HG03442 (cell line): Measurements from ENCODE around the gene PTCHD1.

Experiments
- ATAC-seq: cut with Tn5 transposase; IDR thresholded peaks from one replicate; pipeline ENCODE4 v1.9.1; 2021; ENCODE audit warnings: mild to moderate bottlenecking, moderate library complexity; ENCODE audit not compliant: unreplicated experiment

Gene PTCHD1

DNA sequence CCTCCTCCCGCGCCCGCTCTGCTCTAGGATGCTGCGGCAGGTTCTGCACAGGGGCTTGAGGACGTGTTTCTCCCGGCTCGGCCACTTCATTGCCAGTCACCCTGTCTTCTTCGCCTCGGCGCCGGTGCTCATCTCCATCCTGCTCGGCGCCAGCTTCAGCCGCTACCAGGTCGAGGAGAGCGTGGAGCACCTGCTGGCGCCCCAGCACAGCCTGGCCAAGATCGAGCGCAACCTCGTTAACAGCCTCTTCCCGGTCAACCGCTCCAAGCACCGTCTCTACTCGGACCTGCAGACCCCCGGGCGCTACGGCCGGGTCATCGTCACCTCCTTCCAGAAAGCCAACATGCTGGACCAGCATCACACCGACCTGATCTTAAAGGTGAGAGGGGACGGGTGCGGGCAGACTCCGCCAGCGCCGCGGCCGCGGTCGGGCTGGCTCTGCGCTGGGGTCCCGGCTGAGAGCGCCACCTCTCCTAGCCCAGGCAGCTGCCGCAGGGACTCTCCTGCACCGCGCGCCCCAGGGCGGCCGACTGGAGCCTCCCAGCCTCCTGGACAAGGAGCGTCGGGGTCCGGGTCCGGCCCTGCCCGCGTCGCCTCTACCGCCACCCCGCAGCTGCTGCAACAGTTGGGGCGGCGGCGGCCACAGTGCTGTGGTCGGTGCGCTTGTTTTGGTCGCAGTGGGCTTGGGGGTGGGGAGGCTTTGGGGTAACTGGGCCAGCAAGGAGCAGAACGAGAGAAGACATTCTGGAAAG lies at the start of gene PTCHD1:
PTCHD1 (plus strand) TSS at position 2 of the 752 bp plus-strand sequence; CDS start at position 29, 27 bp downstream.
- ATAC-seq, result no peak

DNA sequence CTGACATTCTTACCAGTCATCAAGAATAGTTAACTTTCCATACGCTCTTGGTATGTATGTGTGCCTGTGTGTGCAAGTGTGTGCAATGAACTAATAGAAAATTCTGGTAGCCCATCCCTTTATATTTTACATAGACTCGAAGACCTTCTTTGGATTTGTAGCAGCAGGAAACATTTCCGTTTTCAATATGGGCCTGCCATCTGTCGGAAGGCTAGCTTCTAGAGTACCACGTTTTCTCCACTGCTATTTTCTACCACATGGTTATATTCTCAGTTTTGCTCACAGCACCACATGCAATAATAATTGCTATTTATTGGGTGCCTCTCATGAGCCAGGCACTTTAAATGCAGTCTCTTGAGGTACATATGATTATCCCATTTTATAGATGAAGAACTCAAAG lies 47.9 kb upstream of the PTCHD1 start:
- no peak for ATAC-seq

DNA sequence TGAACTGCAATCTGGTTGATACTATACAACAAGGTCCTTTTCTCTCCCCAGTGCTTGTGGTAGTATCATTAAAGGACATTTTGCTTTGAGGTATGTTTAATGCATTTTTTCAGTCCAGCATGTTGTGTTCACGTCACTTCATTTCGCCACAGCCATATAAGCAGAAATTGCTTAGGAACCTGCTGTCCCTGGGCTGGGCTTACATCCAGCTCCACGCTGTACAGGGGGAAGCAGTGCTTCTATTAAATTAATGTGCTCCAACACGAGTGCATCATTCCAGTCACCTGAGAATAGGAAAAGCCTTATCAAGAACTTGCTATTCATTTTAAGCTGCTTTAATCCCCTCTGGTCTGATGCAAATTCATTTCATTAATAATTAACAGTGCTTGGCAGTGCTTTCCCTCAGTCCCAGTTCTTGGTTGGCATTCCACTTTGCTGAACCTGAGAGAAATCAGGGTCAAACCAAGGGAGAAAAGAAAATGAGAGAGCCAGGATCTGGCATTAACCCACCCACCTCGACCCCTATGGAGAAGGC lies 47.4 kb upstream of the PTCHD1 start:
- no peak for ATAC-seq

DNA sequence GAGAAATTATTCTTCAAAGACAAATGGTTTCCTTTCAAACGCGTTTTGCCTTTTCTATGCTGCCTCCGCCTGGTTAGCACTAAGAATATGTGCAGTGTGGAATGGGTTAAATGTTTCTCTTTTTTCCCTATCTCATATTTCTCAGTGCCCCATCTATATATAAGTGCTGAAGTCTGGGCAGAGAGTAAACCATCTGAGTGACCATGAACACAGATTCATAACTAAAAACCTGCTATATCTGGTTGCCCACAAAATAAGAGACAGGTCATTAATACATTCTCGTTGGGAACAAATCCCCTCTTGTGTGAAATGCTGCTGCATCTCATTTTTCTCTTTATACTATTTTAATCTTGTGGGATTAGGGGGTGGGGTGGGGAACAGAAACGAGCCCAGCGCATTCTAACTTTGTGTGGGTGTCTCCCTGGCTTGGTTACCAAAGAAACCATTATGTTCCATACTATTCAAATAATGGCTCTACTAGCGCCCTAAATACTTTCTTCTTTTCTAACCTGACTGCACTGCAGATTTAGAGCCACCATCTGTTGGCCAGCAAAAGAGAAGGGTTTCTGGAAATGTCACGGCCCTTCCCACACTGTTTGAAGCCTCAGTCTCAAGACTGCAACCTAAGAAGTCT lies 42.2 kb upstream of the PTCHD1 start:
- no peak for ATAC-seq

DNA sequence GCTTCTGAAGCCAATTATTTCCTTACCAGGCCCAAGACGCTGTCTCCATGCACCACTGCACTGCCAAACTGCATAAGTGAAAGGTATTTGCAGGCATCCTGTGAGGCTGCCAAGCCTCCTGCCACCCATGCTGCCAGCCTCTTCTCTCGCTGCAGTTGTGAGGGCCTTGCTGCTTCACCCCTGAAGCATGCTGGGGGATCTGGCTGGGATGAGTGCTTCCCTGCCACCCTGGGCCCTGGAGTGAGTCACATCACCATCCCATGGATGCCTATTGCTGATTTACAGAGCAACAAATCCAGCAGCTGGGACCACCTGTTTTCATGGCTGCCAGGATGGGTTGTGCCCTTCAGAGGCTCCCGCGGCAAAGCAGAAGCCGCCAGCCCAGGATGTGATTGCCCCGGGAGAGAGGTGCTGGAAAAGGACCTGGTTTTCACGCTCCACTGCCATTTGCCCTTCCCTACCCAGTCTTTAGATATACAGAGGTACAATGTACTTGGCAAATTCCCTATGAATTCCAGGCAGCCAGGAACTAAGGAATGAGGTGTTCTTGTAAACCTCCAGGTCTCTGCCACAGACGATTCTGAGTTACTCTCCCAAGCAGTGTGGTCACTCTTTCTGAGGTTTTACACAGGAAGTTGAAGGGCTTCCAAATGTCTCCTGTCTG lies 41.5 kb upstream of the PTCHD1 start:
- no peak for ATAC-seq

DNA sequence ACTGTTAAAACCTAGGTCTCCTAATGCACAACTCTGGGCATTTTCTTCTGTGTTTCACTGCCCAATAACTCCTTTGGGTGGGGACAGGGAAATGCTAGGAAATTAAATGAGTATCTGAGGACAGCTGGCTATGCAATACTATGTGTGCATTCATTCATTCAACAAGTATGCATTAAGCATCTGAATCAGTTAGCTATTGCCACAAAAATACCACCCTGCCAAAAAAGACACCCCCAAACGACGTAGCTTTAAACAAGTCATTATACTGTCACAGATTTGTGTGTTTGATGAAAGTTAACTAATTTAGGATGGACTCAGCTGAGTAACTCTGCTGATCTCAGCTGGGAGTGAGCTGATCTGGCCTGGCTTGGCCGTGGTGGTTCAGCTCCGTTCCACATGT lies 29.8 kb upstream of the PTCHD1 start:
- no peak for ATAC-seq

DNA sequence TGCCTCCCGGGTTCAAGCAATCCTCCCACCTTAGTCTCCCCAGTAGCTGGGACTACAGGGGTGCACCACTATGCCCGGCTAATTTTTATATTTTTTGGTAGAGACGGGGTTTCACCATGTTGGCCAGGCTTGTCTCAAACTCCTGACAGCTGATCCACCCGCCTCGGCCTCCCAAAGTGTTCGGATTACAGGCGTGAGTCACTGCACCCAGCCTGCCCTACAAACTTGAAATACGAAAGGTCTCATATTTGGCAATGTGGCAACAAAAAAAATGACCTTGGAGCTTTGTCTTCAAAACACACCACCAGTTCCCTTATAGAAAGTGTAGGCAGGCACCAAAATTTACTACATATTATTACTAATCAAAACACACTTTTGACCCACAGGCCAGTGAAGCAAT lies 22.9 kb upstream of the PTCHD1 start:
- ATAC-seq, result no peak

DNA sequence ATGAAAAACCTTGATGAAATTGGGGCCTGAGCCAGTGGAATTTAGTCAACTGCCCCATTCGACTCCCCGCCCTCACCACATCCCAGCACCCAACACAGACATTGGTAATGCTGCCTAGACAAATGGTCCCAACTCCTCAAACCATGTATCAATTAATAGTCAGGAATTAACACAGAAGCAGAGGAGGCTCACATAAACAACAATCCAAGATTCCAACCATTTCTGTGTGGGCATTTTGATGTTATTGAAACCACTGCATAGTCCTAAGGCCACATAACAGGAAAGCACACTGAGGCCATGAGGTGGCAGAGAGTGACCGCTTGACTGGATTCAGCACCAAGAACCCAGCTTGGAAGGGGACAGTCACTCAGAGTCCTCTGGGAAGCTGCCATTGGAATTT lies 22.5 kb upstream of the PTCHD1 start:
- no peak for ATAC-seq

DNA sequence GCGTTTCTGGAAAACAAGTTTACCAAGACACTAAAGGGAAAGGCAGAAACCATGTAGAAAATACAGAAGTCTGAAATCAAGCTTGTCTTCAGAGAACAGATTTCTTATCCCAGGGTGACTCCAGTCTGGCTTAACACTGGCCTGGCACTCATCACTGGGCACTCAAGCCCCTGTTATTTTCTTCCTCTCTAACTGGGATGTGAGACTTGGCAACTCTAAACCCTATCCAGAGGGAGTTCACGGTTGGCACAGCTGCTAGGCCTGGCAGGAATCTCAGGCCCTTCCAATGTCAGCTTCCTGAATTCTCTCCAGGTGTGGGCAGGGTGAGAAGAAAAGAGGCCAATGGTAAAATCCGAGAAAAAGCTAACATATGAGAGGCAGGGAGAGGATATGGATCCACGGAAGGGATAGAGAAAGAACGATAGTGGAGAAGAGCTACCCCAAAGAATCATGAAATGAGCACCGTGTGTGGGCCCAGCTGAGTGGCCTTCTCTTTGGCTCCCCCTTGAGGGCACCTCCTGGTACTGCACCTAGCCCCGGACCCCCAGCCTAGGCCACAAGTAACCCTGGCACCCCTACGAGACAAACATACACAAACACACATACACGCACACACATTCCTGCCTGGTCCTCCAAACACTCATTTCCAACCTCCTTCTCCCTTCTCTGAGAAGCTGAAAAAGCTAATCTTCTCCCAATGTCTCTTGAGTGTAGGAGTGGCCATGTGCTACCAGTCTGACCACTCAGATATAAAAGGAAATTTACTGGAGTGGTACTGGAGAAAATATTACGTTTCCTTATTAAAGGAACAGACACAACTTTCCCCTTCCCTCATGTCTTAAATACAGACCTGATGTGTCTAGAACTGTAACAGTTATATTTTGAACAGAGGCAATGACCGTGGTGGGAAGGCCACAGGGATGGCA lies 16.6 kb upstream of the PTCHD1 start:
- ATAC-seq, result peak; percentile 74

DNA sequence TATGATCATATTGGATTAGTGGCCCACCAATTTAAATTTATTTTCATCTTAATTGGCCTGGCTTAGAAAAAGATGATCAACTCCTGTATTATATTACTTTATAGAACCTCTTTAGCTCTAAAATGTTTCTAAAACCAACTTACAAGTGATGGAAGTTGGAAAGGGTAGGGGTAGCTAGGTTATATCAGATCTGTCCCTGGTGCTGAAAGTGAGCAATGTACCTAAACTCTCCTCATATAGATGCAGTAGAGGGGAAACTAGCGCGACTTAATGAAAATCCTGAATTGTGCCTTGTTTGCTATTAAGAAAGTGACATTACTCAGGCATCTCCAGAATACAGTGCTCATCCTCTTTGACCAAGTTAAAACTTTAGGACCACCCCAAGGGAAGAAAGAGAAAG lies 7.5 kb upstream of the PTCHD1 start:
- ATAC-seq, result no peak

DNA sequence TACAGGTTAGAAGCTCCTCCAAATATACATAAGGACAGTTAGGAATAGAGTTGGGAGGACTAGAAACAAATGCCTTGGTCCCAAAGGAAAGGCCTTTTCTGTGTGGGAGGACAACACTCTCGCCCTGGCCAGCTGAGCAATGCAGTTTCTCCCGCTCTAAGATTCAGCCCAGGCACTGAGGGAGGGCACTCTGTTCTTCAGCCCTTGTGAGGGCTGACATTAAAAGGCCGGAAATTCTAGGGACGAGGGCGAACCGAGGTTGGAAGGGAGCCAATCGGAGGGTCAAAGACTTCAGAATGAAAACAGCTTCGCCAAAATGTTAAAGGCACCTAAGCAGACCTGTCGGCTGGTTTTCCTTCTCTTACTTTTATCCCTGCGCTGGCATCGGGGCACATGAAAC lies 2.9 kb upstream of the PTCHD1 start:
- no peak for ATAC-seq

DNA sequence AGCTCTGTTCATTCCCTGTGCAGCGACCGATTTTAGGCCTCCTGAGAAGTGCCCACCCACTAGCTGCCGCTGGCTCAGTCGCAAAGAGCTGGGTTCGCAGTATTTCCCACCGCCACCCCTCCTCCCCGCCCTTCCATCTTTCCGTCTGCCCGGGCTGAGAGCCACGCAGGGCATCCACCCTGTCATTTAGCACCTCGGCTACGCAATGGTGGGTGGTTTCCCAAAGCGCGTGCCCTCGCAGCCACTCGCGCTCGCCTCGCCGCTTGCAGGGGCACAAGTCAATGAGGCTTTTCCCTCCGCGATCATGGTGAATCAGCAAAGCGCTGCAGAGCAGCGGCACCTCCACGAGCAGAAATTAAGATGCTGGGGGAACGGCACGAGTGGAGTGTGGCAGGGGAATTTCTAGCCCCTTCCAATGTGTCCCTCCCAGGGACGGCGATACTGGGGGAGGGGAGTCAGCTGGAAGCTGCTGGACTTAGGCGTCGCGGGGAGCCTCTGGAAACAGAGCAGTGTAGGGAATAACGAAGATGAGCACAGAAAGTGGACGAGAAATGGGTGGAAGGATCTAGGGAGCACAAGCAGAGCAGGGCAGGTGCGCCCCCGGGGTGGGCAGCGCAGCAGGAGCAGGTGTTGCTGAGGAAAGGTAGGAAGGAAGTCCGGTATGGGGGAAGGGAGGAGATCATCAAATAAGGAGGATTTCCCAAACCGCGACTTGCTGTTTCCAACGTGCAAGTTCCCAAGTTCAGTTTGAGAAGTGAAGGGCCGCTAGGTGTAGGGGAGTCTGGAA lies 2.4 kb upstream of the PTCHD1 start:
- no peak for ATAC-seq

DNA sequence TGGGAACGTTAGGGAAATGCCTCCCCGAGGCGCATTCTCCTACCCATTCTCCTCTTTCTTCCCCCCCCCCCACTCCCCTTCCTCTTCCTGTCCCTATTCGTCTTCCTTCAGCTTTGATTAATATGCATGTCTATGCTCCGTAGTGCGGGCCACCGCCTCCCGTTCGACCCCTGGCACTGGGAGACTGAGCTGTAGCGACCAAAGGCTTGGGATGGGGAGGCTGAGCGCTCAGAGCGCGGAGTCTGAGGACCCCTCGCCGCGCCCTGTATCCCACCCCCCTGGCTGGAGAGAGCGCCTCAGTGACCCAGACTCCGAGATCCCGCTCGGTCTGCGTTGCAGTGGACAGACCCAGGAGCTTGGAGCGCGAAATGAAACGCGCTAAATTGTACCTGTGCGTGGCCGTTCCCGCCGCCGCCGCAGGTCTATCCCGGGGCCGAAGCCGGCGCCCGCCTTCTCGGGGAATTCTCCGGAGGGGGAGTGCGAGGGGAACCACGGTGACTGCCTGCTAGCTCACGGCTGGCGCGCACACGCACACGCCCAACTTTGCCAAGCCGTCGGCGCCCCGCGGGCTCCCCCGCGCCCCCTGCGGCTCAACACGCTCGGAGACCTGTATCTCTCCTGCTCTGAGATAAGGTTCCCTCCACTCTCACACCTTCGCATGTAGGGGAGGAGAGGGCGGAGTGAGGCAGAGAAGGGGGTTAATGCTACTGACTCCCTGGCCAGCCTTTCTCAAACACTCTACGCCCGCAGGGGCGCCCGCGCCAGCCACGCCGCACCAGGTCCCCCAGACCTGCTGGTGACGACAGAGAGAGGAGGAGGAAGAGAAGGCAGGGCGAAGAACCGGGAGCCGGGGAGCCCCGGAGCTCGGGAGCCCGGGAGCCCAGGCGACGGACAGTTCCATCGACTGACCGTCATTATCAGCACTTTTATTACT lies 1.5 kb upstream of the PTCHD1 start:
- ATAC-seq, result no peak

DNA sequence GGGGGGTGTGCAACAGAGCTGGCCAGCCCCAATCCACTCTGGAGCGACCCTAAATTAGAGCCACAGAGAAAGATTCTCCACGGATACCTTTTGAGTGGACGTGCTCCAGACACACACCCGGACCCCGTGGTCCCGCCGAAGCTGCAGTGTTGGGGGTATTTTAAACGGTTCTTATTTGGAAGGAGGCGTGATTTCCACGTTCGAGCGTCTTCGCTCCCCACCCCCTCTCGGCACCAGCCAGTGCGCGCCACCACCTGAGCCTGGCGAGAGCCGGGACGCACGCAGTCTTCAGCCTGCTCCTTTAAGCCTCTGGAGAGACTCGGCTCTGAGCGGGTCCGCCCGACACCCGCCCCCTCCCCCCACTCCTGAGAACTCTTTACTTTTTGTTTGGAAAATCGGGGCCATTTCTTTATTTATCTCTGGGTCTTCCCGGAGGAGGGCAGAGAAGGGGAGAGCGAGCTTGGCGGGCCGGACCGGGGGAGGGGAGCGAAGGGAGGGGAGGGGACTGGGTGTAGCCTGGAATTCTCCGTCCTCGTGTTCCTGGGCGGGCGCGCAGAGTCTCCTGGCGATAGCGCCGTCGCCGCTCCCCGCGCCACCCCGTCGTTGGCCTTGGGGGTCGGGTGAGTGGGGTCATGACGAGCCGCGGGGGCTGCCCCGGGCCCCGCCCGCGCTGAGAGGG lies 668 bp upstream of the PTCHD1 start:
- ATAC-seq, result no peak

DNA sequence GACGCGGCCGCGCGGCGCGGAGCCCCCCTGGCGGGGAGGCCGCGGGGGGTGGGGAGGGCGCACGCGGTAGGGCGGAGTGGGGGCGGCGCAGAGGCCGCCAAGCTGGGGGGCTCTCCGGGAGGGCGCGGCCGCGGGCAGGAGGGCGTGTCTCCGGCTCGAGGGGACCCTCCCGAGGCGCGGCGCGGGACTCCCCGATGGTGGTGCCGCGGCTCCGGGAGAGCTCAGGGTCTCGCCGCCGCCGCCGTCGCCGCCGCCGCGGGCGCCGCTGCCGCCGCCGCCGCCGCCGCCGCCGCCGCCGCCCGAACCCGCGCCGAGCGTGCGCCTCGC lies 165 bp upstream of the PTCHD1 start:
- ATAC-seq, result no peak

DNA sequence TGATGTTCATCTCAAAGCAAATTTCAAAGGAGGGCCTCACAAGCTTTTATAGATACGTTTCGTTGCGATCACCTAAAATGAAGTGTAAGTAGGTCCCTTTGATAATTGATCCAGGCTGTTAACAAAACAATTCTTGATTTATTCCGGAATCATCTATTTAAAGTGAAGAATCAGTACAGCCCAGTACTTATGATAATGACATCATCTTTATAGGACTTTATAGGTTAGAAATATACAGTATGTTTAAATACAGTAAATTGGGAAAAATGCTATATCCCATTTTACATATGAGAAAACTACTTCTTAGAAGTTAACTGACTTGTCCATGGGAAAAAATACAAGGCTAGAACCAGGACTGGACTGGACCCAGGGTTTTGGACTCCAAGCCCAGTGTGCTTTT lies 3.7 kb downstream of the PTCHD1 start:
- ATAC-seq, result no peak

DNA sequence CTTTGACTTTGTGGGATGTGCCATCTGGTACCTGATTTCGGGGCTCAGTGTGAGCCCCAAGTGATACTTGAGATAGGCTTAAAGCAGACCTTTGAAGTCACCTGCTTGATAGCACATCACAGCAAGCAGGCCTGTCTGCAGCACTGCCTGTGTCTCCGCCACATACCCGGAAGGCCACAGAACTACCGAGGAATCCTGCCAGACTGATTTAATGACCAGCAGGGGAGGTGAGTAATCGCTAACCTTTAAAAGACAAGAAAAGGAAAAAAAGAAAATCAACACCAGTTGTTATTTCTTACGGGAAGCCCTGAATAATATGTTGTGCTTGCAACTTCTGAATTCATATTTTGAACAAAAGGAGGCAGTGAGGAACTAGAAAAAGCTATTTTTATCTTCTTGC lies 6.8 kb downstream of the PTCHD1 start:
- no peak for ATAC-seq

DNA sequence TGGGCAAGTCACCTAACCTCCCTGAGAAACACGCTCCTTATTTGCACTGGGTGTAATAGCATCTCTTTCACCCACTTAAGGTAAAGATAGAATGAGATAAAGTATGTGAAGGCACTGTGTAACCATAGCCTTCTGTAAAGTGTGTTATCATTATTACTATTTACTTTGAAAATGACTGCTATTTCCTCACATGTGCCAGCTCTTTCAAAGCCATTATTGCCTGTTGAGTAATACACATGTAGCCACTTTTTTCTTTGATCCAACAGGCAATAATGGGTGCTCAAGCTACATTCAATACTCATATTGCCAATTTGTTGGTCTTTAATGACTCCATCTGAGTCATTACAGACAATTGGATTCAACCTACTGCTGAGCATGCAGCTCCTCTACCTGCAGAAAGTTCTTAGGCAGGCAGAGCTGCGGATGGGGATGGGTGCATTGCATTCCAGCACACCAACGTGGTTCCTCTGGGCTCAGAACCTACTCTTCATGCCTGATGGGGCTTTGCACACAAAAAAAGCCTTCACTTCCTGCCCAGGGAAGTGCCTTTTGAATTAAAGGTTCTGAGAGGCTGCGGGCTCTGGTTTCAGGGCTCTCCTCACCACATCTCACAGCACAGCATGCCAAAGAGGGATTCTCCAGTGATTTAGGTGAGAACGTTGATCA lies 9.7 kb downstream of the PTCHD1 start:
- no peak for ATAC-seq
